ENCODE data around the gene AMOTL1. TPM values are rescaled to one million over a fixed set of nuclear protein-coding genes. Genes with fewer than 3 reads are reported as not detected.
A peak's percentile ranks its signal among the peaks of the same experiment; 100 is the strongest.

AMOTL1 gene
- total RNA-seq, 4 donors from 2014 or later: 34.1 to 51.2 (median 41.0) TPM

GRCh38 chr11:94871491-94872185 is 103.5 kb downstream of the AMOTL1 start:
- Histone ChIP-seq H3K9me3 (no peaks in the 10 kb centered on the region), H3K36me3 (peaks cover 41 to 48% of the 10 kb centered on the region in 2 donors), H3K27me3 (no peaks in the 10 kb centered on the region), H3K4me1 (no peaks in the 10 kb centered on the region), H3K27ac (no peak overlapping the region), H3K4me3 (replicated peaks in 1 of 3) (no peak overlapping the region)
- intact Hi-C loops (cut with DNase I): no loop called here
- 90 to 93% methylated on average over 15 of the region's 15 CpGs for WGBS, 2 donors
- DNase-seq: no peak
- TF ChIP-seq POLR2A (IDR thresholded peaks at IDR 0.05) (no peak), CTCF (IDR thresholded peaks at IDR 0.05) (no peak)

GRCh38 chr11:94873916-94874540 is 105.9 kb downstream of the AMOTL1 start:
- Histone ChIP-seq H3K27ac (no peak overlapping the region), H3K4me3 (replicated peaks in 1 of 3) (no peak overlapping the region), H3K4me1 (no peaks in the 10 kb centered on the region), H3K27me3 (no peaks in the 10 kb centered on the region), H3K36me3 (peaks cover 29 to 30% of the 10 kb centered on the region in 2 donors), H3K9me3 (no peaks in the 10 kb centered on the region)
- 86 to 87% methylated on average over 5 of the region's 5 CpGs for WGBS, 2 donors
- no peak for TF ChIP-seq POLR2A (IDR thresholded peaks at IDR 0.05)
- no peak for TF ChIP-seq CTCF (IDR thresholded peaks at IDR 0.05)
- no peak for DNase-seq
- intact Hi-C loops (cut with DNase I): no loop called here

- no peak for DNase-seq
Measured at GRCh38 chr11:94876222-94876621, 108.1 kb downstream of the AMOTL1 start.

GRCh38 chr11:94876645-94877442 is 108.7 kb downstream of the AMOTL1 start:
- TF ChIP-seq POLR2A (IDR thresholded peaks at IDR 0.05) (no peak), CTCF (IDR thresholded peaks at IDR 0.05) (peak in 1 of 6 experiments; percentile 11)
- Histone ChIP-seq H3K27me3 (no peaks in the 10 kb centered on the region), H3K9me3 (no peaks in the 10 kb centered on the region), H3K27ac (peak overlapping the region in 2 of 3 donors; percentile 30 to 56), H3K4me1 (no peaks in the 10 kb centered on the region), H3K4me3 (replicated peaks in 1 of 3) (no peak overlapping the region), H3K36me3 (peaks cover 6 to 13% of the 10 kb centered on the region in 2 donors)
- peak; percentile 29 to 32 for DNase-seq
- 55 to 63% methylated on average over 12 of the region's 12 CpGs for WGBS, 2 donors
- intact Hi-C loops (cut with DNase I): no loop called here

More at GRCh38 chr11:94876222-94876621, 108.1 kb downstream of the AMOTL1 start:
- Histone ChIP-seq H3K4me1 (no peaks in the 10 kb centered on the region), H3K36me3 (peaks cover 9 to 13% of the 10 kb centered on the region in 2 donors), H3K9me3 (no peaks in the 10 kb centered on the region), H3K27ac (peak overlapping the region in 2 of 3 donors; percentile 30 to 44), H3K27me3 (no peaks in the 10 kb centered on the region), H3K4me3 (replicated peaks in 1 of 3) (no peak overlapping the region)
- 91 to 93% methylated on average over 8 of the region's 8 CpGs for WGBS, 2 donors
- TF ChIP-seq POLR2A (IDR thresholded peaks at IDR 0.05): no peak
- TF ChIP-seq CTCF (IDR thresholded peaks at IDR 0.05): no peak
- intact Hi-C loops (cut with DNase I): no loop called here
